Vagina (tissue), 2 donors: ENCODE measurements around the gene MNAT1. TPM values are rescaled to one million over a fixed set of nuclear protein-coding genes. Genes with fewer than 3 reads are reported as not detected.

Source experiments
- DNase-seq, 2 donors: peaks; one replicate each; pipeline ENCODE4 v3.0.0-alpha.2; 2017; ENCODE audit errors: extremely low spot score in 2 of 2
- H3K27ac ChIP-seq: fragments of 200-600 bp; sonication (generic); one replicate; pipeline ENCODE4 v1.5.1; 2019
- H3K27me3 ChIP-seq: fragments of 200-600 bp; sonication (generic); one replicate; pipeline ENCODE4 v1.5.1; 2019
- H3K36me3 ChIP-seq, 2 donors: fragments of 200-600 bp; sonication (generic); one replicate each; pipeline ENCODE4 v1.5.1; 2017 to 2019
- H3K4me1 ChIP-seq: fragments of 200-600 bp; sonication (generic); one replicate; pipeline ENCODE4 v1.5.1; 2019
- H3K4me3 ChIP-seq, 2 donors: fragments of 200-600 bp; sonication (generic); 1 replicate in 1 of 2; 2 replicates in 1 of 2; pipeline ENCODE4 v1.5.1; 2016 to 2019
- H3K9me3 ChIP-seq: fragments of 200-600 bp; sonication (generic); one replicate; pipeline ENCODE4 v1.5.1; 2019
- CTCF ChIP-seq, 3 experiments: fragments of 450-650 bp in 2 of 3; fragments of 200-600 bp in 1 of 3; sonication (generic) in 1 of 3; IDR thresholded peaks; one replicate each; pipeline ENCODE4 v1.5.1; 2017 to 2019; ENCODE audit warnings: antibody characterized with exemption in 3 of 3, mild to moderate bottlenecking in 2 of 3, moderate library complexity in 2 of 3
- POLR2A ChIP-seq, 2 donors: fragments of 450-650 bp; IDR thresholded peaks; one replicate each; pipeline ENCODE4 v1.6.1; 2017; ENCODE audit warnings: antibody characterized with exemption in 2 of 2, mild to moderate bottlenecking in 2 of 2, moderate library complexity in 2 of 2
- POLR2AphosphoS5 ChIP-seq, 2 donors: sonication (generic); formaldehyde crosslinking; IDR thresholded peaks; one replicate each; pipeline ENCODE4 v1.9.0; 2017; ENCODE audit warnings: antibody characterized with exemption in 2 of 2, mild to moderate bottlenecking in 2 of 2, low read depth in 1 of 2; ENCODE audit not compliant: insufficient read depth in 1 of 2
- intact Hi-C: fragments of 100-400 bp; cut with DNase I; formaldehyde crosslinking; loops from one replicate; pipeline ENCODE4 v1.15.1; 2023
- total RNA-seq: library from RNA; depleted of rRNA; stranded (reverse); fragments of >200 nt; gene quantifications from one replicate; pipeline ENCODE4 v1.2.3, GENCODE V29; 2016

Gene MNAT1
- total RNA-seq, 1 donor from 2014 or later: 38.1 TPM

- no peak for DNase-seq
- no peak overlapping the region for H3K27ac ChIP-seq
- TF ChIP-seq POLR2A (IDR thresholded peaks at IDR 0.05): no peak
- no peak for TF ChIP-seq POLR2AphosphoS5 (IDR thresholded peaks at IDR 0.05; ENCODE audit: insufficient read depth in 1 of 2, low read depth in 1 of 2)
- no peak for TF ChIP-seq CTCF (IDR thresholded peaks at IDR 0.05)
Measured at GRCh38 chr14:60943637-60944032, 209.1 kb downstream of the MNAT1 start.

GRCh38 chr14:60944204-60944603 is 209.6 kb downstream of the MNAT1 start:
- Histone ChIP-seq H3K9me3 (no peaks in the 10 kb centered on the region), H3K36me3 (no peaks in the 10 kb centered on the region), H3K4me1 (no peaks in the 10 kb centered on the region), H3K27ac (no peak overlapping the region), H3K4me3 (no peak overlapping the region), H3K27me3 (no peaks in the 10 kb centered on the region)
- no peak for TF ChIP-seq POLR2A (IDR thresholded peaks at IDR 0.05)
- no peak for DNase-seq
- intact Hi-C loops: no loop called here

More at GRCh38 chr14:60943637-60944032, 209.1 kb downstream of the MNAT1 start:
- Histone ChIP-seq H3K36me3 (no peaks in the 10 kb centered on the region), H3K27me3 (no peaks in the 10 kb centered on the region), H3K4me1 (no peaks in the 10 kb centered on the region), H3K4me3 (no peak overlapping the region), H3K9me3 (no peaks in the 10 kb centered on the region)
- intact Hi-C loops: no loop called here

DNA sequence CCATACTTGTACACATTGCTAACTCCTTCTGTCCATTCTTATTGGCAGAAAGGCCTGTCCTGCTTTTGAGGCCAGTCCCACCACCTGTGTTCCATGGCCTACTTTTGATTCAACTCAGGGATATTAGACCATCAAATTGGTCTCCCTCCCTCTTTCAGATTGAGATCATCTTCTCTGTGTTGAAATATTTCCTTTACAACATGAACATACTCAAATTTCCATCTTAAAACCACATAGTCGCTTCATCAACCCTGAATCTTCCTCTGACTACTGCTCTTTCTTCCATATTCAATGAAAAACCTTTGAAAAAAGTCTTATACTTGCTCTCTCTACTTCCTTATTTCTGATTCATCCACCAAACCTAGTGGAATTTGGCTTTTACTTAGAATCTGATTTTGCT is 211.4 kb downstream of the MNAT1 start:
- intact Hi-C loops: no loop called here
- H3K27ac ChIP-seq: no peak overlapping the region
- H3K36me3 ChIP-seq: no peaks in the 10 kb centered on the region
- DNase-seq: no peak
- TF ChIP-seq CTCF (IDR thresholded peaks at IDR 0.05) (no peak), POLR2AphosphoS5 (IDR thresholded peaks at IDR 0.05; ENCODE audit: insufficient read depth in 1 of 2, low read depth in 1 of 2) (no peak), POLR2A (IDR thresholded peaks at IDR 0.05) (no peak)
- no peaks in the 10 kb centered on the region for H3K4me1 ChIP-seq
- no peaks in the 10 kb centered on the region for H3K27me3 ChIP-seq
- H3K4me3 ChIP-seq: no peak overlapping the region
- H3K9me3 ChIP-seq: no peaks in the 10 kb centered on the region

- Histone ChIP-seq H3K27ac (no peak overlapping the region), H3K27me3 (no peaks in the 10 kb centered on the region), H3K36me3 (no peaks in the 10 kb centered on the region), H3K9me3 (no peaks in the 10 kb centered on the region), H3K4me1 (no peaks in the 10 kb centered on the region), H3K4me3 (no peak overlapping the region)
- intact Hi-C loops: no loop called here
- DNase-seq: no peak
- TF ChIP-seq POLR2A (IDR thresholded peaks at IDR 0.05) (no peak), POLR2AphosphoS5 (IDR thresholded peaks at IDR 0.05; ENCODE audit: insufficient read depth in 1 of 2, low read depth in 1 of 2) (no peak), CTCF (IDR thresholded peaks at IDR 0.05) (no peak)
Measured at GRCh38 chr14:60946773-60947172, 212.2 kb downstream of the MNAT1 start.

- H3K4me3 ChIP-seq: no peak overlapping the region
- intact Hi-C loops: no loop called here
- no peaks in the 10 kb centered on the region for H3K36me3 ChIP-seq
- no peaks in the 10 kb centered on the region for H3K9me3 ChIP-seq
- H3K27me3 ChIP-seq: no peaks in the 10 kb centered on the region
- no peaks in the 10 kb centered on the region for H3K4me1 ChIP-seq
- no peak for DNase-seq
- TF ChIP-seq POLR2A (IDR thresholded peaks at IDR 0.05) (no peak), CTCF (IDR thresholded peaks at IDR 0.05) (no peak), POLR2AphosphoS5 (IDR thresholded peaks at IDR 0.05; ENCODE audit: insufficient read depth in 1 of 2, low read depth in 1 of 2) (no peak)
- H3K27ac ChIP-seq: no peak overlapping the region
Measured at GRCh38 chr14:60951776-60952435, 217.3 kb downstream of the MNAT1 start.
